Ascending aorta (tissue), 2 donors: Measurements from ENCODE around the gene CEP112. TPM values are rescaled to one million over a fixed set of nuclear protein-coding genes. Genes with fewer than 3 reads are reported as not detected.

ENCODE experiments used
- DNase-seq, 2 donors: peaks; one replicate each; pipeline ENCODE4 v3.0.0-alpha.2; 2019; ENCODE audit warnings: low spot score in 2 of 2
- H3K27ac ChIP-seq, 2 donors: fragments of 200-600 bp; sonication (generic); one replicate each; pipeline ENCODE4 v1.5.1; 2016 to 2017; ENCODE audit warnings: mild to moderate bottlenecking in 1 of 2
- H3K27me3 ChIP-seq: fragments of 200-600 bp; sonication (generic); one replicate; pipeline ENCODE4 v1.5.1; 2017
- H3K36me3 ChIP-seq, 2 donors: fragments of 200-600 bp; sonication (generic); one replicate each; pipeline ENCODE4 v1.5.1; 2016
- H3K4me1 ChIP-seq, 2 donors: fragments of 200-600 bp; sonication (generic); one replicate each; pipeline ENCODE4 v1.5.1; 2016 to 2017; ENCODE audit warnings: mild to moderate bottlenecking in 1 of 2
- H3K4me3 ChIP-seq, 2 donors: fragments of 200-600 bp; sonication (generic); one replicate each; pipeline ENCODE4 v1.5.1; 2016 to 2017; ENCODE audit warnings: mild to moderate bottlenecking in 1 of 2
- H3K9me3 ChIP-seq, 2 donors: fragments of 200-600 bp; sonication (generic); one replicate each; pipeline ENCODE4 v1.5.1; 2016
- intact Hi-C: fragments of 100-400 bp; cut with DNase I; formaldehyde crosslinking; loops from one replicate; pipeline ENCODE4 v1.15.1; 2023
- total RNA-seq: library from RNA; depleted of rRNA; stranded (reverse); fragments of >200 nt; gene quantifications from one replicate; pipeline ENCODE4 v1.1.0, GENCODE V29; 2016
- TF ChIP-seq, protein P1 (sequence below), 3 experiments: fragments of 200-600 bp in 2 of 3; fragments of 450-650 bp in 1 of 3; sonication (generic) in 2 of 3; IDR thresholded peaks; one replicate each; pipeline ENCODE4 v1.5.1; 2016 to 2019; ENCODE audit warnings: antibody characterized with exemption in 3 of 3, mild to moderate bottlenecking in 1 of 3, moderate library complexity in 1 of 3

CEP112 gene
- total RNA-seq, 1 donor from 2014 or later, result 11.4 TPM

- H3K36me3 ChIP-seq, result no peaks in the 10 kb centered on the region
- intact Hi-C loops, result no loop called here
- H3K27me3 ChIP-seq, result no peaks in the 10 kb centered on the region
- H3K9me3 ChIP-seq, result no peaks in the 10 kb centered on the region
- no peak overlapping the region for H3K27ac ChIP-seq
- no peak overlapping the region for H3K4me3 ChIP-seq
- TF ChIP-seq, protein P1, sequence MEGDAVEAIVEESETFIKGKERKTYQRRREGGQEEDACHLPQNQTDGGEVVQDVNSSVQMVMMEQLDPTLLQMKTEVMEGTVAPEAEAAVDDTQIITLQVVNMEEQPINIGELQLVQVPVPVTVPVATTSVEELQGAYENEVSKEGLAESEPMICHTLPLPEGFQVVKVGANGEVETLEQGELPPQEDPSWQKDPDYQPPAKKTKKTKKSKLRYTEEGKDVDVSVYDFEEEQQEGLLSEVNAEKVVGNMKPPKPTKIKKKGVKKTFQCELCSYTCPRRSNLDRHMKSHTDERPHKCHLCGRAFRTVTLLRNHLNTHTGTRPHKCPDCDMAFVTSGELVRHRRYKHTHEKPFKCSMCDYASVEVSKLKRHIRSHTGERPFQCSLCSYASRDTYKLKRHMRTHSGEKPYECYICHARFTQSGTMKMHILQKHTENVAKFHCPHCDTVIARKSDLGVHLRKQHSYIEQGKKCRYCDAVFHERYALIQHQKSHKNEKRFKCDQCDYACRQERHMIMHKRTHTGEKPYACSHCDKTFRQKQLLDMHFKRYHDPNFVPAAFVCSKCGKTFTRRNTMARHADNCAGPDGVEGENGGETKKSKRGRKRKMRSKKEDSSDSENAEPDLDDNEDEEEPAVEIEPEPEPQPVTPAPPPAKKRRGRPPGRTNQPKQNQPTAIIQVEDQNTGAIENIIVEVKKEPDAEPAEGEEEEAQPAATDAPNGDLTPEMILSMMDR (IDR thresholded peaks at IDR 0.05), result no peak
- DNase-seq, result no peak
- no peaks in the 10 kb centered on the region for H3K4me1 ChIP-seq
Observed at GRCh38 chr17:66016231-66016630, 175.7 kb downstream of the CEP112 start.

DNA sequence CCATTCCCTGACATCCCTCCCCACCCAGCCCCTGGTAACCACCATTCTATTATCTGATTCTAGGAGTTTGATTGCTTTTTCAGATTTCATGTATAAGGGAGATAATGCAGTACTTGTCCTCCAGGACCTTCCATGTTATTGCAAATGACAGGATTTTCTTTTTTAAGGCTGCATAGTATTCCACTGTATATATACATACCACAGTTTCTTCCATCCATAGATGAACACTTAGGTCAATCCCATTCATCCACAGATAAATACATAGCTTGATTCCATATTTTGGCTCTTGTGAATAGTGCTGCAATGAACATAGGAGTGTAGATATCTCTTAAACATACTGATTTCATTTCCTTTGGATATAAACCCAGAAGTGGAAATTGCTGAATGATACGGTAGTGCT lies 183.3 kb downstream of the CEP112 start:
- Histone ChIP-seq H3K27me3 (no peaks in the 10 kb centered on the region), H3K9me3 (no peaks in the 10 kb centered on the region), H3K4me3 (no peak overlapping the region), H3K4me1 (peaks cover 0 to 3% of the 10 kb centered on the region in 2 donors), H3K27ac (no peak overlapping the region), H3K36me3 (no peaks in the 10 kb centered on the region)
- no peak for DNase-seq
- intact Hi-C loops, result no loop called here
- TF ChIP-seq, protein P1 (IDR thresholded peaks at IDR 0.05), result no peak

GRCh38 chr17:66006654-66007053 lies 185.3 kb downstream of the CEP112 start:
- H3K9me3 ChIP-seq, result no peaks in the 10 kb centered on the region
- no peak for DNase-seq
- H3K27ac ChIP-seq, result no peak overlapping the region
- H3K4me3 ChIP-seq, result no peak overlapping the region
- TF ChIP-seq, protein P1 (IDR thresholded peaks at IDR 0.05), result no peak
- intact Hi-C loops, result no loop called here
- no peaks in the 10 kb centered on the region for H3K36me3 ChIP-seq
- H3K4me1 ChIP-seq, result peaks cover 0 to 3% of the 10 kb centered on the region in 2 donors
- H3K27me3 ChIP-seq, result no peaks in the 10 kb centered on the region

DNA sequence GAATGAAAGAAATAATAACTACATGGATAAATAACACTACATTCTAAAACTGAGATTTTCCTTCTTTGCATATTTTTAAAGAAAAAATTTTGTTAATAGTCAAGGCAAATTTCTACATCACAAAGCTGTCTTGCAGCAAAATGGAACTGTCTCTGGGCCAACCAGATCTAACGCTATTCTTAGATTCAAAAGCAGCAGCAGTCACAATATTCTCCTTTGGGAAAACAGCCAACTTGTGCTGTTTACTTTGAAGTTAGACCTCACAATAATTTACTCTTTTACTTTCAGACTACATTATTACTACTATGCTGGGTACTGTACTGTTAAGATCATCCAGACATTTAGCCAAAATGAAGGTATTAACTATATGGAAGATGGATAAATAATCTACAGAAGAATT lies 189.1 kb downstream of the CEP112 start:
- TF ChIP-seq, protein P1 (IDR thresholded peaks at IDR 0.05), result no peak
- Histone ChIP-seq H3K36me3 (no peaks in the 10 kb centered on the region), H3K4me1 (peaks cover 0 to 3% of the 10 kb centered on the region in 2 donors), H3K27ac (no peak overlapping the region), H3K27me3 (no peaks in the 10 kb centered on the region), H3K4me3 (no peak overlapping the region), H3K9me3 (no peaks in the 10 kb centered on the region)
- no peak for DNase-seq
- intact Hi-C loops, result no loop called here

- TF ChIP-seq, protein P1 (IDR thresholded peaks at IDR 0.05), result no peak
- no peaks in the 10 kb centered on the region for H3K27me3 ChIP-seq
- H3K36me3 ChIP-seq, result no peaks in the 10 kb centered on the region
- DNase-seq, result no peak
- H3K27ac ChIP-seq, result no peak overlapping the region
- no peak overlapping the region for H3K4me3 ChIP-seq
- no peaks in the 10 kb centered on the region for H3K9me3 ChIP-seq
- intact Hi-C loops, result no loop called here
- H3K4me1 ChIP-seq, result no peaks in the 10 kb centered on the region
Observed at GRCh38 chr17:66002063-66002585, 189.8 kb downstream of the CEP112 start.

DNA sequence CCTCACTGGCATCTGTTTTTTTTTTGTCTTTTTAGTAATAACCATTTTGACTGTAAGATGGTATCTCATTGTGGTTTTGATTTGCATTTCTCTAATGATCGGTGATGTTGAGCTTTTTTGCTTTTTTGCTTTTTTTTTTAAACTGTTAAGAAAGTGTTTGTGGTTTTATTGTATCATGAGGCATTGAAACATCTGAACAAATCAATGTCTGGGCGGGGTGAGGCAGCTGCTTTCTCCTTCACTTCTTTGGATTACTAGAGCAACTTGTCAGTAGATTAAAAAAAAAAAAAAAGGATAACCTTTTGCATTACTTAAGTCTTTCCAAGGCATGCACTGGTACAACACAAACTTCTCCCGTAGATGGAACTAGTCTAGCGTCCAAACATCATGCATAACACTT lies 191.7 kb downstream of the CEP112 start:
- no peaks in the 10 kb centered on the region for H3K4me1 ChIP-seq
- no peaks in the 10 kb centered on the region for H3K36me3 ChIP-seq
- H3K27me3 ChIP-seq, result no peaks in the 10 kb centered on the region
- no peak for DNase-seq
- intact Hi-C loops, result no loop called here
- H3K4me3 ChIP-seq, result no peak overlapping the region
- H3K27ac ChIP-seq, result no peak overlapping the region
- no peaks in the 10 kb centered on the region for H3K9me3 ChIP-seq
- TF ChIP-seq, protein P1 (IDR thresholded peaks at IDR 0.05), result no peak
